B cell (primary cell): ENCODE data around the gene UBASH3B.

Source experiments
- CTCF ChIP-seq: fragments of 200-600 bp; IDR thresholded peaks from one replicate; pipeline ENCODE4 v1.8.0; 2022; ENCODE audit warnings: antibody characterized with exemption, mild to moderate bottlenecking
- EZH2 ChIP-seq: IDR thresholded peaks from 2 replicates; pipeline ENCODE4 v1.6.1; 2012; ENCODE audit warnings: borderline replicate concordance, low read depth, mild to moderate bottlenecking, moderate library complexity, low read length; ENCODE audit not compliant: insufficient read depth, poor library complexity, severe bottlenecking

DNA sequence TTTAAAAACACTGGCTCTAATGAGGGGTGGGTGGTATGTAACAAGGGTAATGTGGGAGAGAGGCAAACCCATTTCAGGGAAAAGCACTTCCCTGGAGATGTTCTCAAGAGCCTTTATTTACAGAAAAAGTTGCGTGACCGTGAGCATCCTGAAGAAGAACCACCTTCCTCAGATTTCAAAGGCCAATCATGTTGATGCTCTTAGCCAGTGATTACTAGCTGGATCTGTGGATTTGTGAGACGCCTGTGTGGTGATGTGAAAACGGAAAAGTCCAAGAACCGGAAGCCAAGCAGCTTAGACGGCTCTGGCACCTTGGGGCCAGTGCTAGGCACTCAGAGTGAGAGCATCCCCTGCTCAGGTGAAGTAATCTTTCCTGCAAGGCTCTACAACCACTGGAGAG is 12.6 kb upstream of the UBASH3B start:
- TF ChIP-seq CTCF, result no peak
- no peak for TF ChIP-seq EZH2
